Trophoblast cell (in vitro differentiated cells and primary cell): ENCODE data around the gene TMEM239. TPM values are rescaled to one million over a fixed set of nuclear protein-coding genes. Genes with fewer than 3 reads are reported as not detected.
"Not testable (repeated sequence)": the region's sequence is repeated elsewhere in the genome, so short reads cannot be mapped to it uniquely, and the experiment has no call there.

Experiments
- DNase-seq, 2 donors: peaks; one replicate each; pipeline ENCODE4 v3.0.0-alpha.2; 2016
- H2AFZ ChIP-seq: 2 replicates; pipeline ENCODE4 v1.6.1; 2013; ENCODE audit warnings: low read length, moderate library complexity, mild to moderate bottlenecking; ENCODE audit not compliant: insufficient read depth, poor library complexity
- H2AK5ac ChIP-seq: 2 replicates; pipeline ENCODE4 v1.6.1; 2013; ENCODE audit warnings: mild to moderate bottlenecking, low read length
- H2BK120ac ChIP-seq: 2 replicates; pipeline ENCODE4 v1.6.1; 2013; ENCODE audit warnings: low read length, mild to moderate bottlenecking, moderate library complexity; ENCODE audit not compliant: insufficient read depth, poor library complexity
- H2BK12ac ChIP-seq: 2 replicates; pipeline ENCODE4 v1.6.1; 2013; ENCODE audit warnings: mild to moderate bottlenecking, low read length, moderate library complexity
- H2BK5ac ChIP-seq: 2 replicates; pipeline ENCODE4 v1.6.1; 2013; ENCODE audit warnings: low read length, low read depth, moderate library complexity, mild to moderate bottlenecking; ENCODE audit not compliant: poor library complexity
- H3K14ac ChIP-seq: 2 replicates; pipeline ENCODE4 v1.6.1; 2013; ENCODE audit warnings: mild to moderate bottlenecking, low read length
- H3K18ac ChIP-seq: 2 replicates; pipeline ENCODE4 v1.6.1; 2013; ENCODE audit warnings: mild to moderate bottlenecking, low read length
- H3K23ac ChIP-seq: 2 replicates; pipeline ENCODE4 v1.6.1; 2013; ENCODE audit warnings: low read length
- H3K27ac ChIP-seq: 2 replicates; pipeline ENCODE4 v1.5.1; 2013; ENCODE audit warnings: low read depth, mild to moderate bottlenecking, inconsistent platforms, low read length, moderate library complexity
- H3K27me3 ChIP-seq: 2 replicates; pipeline ENCODE4 v1.6.1; 2013; ENCODE audit warnings: inconsistent platforms, mild to moderate bottlenecking, low read length, moderate library complexity; ENCODE audit not compliant: insufficient read depth
- H3K36me3 ChIP-seq, 2 experiments: 1 replicate in 1 of 2; 2 replicates in 1 of 2; pipeline ENCODE4 v1.6.1; 2013; ENCODE audit warnings: low read length in 2 of 2, mild to moderate bottlenecking in 2 of 2, moderate library complexity in 1 of 2; ENCODE audit not compliant: insufficient read depth in 2 of 2, control insufficient read depth in 1 of 2
- H3K4ac ChIP-seq: 2 replicates; pipeline ENCODE4 v1.6.1; 2013; ENCODE audit warnings: low read depth, mild to moderate bottlenecking, low read length, moderate library complexity
- H3K4me1 ChIP-seq, 2 experiments: 1 replicate in 1 of 2; 2 replicates in 1 of 2; pipeline ENCODE4 v1.6.1; 2013; ENCODE audit warnings: low read length in 2 of 2, mild to moderate bottlenecking in 2 of 2, moderate library complexity in 1 of 2; ENCODE audit not compliant: insufficient read depth in 2 of 2, control insufficient read depth in 1 of 2
- H3K4me2 ChIP-seq: 2 replicates; pipeline ENCODE4 v1.6.1; 2013; ENCODE audit warnings: inconsistent platforms, mild to moderate bottlenecking, low read length, moderate library complexity
- H3K4me3 ChIP-seq: 2 replicates; pipeline ENCODE4 v1.5.1; 2013; ENCODE audit warnings: mild to moderate bottlenecking, low read depth, low read length, inconsistent platforms
- H3K79me1 ChIP-seq: one replicate; pipeline ENCODE4 v1.6.1; 2013; ENCODE audit warnings: low read length
- H3K79me2 ChIP-seq: 2 replicates; pipeline ENCODE4 v1.6.1; 2013; ENCODE audit warnings: low read length, mild to moderate bottlenecking; ENCODE audit not compliant: control insufficient read depth, insufficient read depth, poor library complexity
- H3K9ac ChIP-seq: 2 replicates; pipeline ENCODE4 v1.6.1; 2013; ENCODE audit warnings: mild to moderate bottlenecking, low read length
- H3K9me3 ChIP-seq: 2 replicates; pipeline ENCODE4 v1.6.1; 2013; ENCODE audit warnings: low read depth, mild to moderate bottlenecking, control low read depth, inconsistent platforms, low read length; ENCODE audit not compliant: insufficient read depth
- H4K12ac ChIP-seq: 2 replicates; pipeline ENCODE4 v1.6.1; 2013; ENCODE audit warnings: low read depth, mild to moderate bottlenecking, low read length, moderate library complexity
- H4K8ac ChIP-seq: 2 replicates; pipeline ENCODE4 v1.6.1; 2013; ENCODE audit warnings: low read depth, mild to moderate bottlenecking, low read length, moderate library complexity
- H4K91ac ChIP-seq: one replicate; pipeline ENCODE4 v1.6.1; 2013; ENCODE audit warnings: low read depth, mild to moderate bottlenecking, low read length, moderate library complexity
- WGBS: extraction: QIAGEN DNeasy Blood & Tissue Kit; methylation state at CpG from one replicate; pipeline ENCODE4 v1.1.7; 2013; ENCODE audit warnings: missing lambda C conversion rate; ENCODE audit not compliant: insufficient read length, insufficient coverage; ENCODE audit errors: extremely low coverage; 5-methylcytosine and 5-hydroxymethylcytosine counted together
- polyA plus RNA-seq: library from polyadenylated mRNA; stranded (reverse); fragments of 200-250 nt; gene quantifications from 2 replicates; pipeline ENCODE4 v1.2.3, GENCODE V29; 2013

The TMEM239 gene
- 0.01 TPM in 1 of 2 replicates, not detected in the other for polyA plus RNA-seq

GRCh38 chr20:2816030-2816582, at the start of gene TMEM239:
TSS of gene TMEM239 (plus strand) at chr20:2816364. CDS start at chr20:2816555, 191 bp downstream.
- H2BK12ac ChIP-seq = peak within 1 kb of the TSS; percentile 16
- no peak for DNase-seq
- no peak within 1 kb of the TSS for H3K9ac ChIP-seq
- H3K4me2 ChIP-seq = no peak within 1 kb of the TSS
- WGBS = no CpG with 5 or more reads among the region's 10 CpGs
- H3K79me2 ChIP-seq = peaks cover 3% of the 10 kb centered on the region
- H3K4ac ChIP-seq = no peak within 1 kb of the TSS
- no peak within 1 kb of the TSS for H2AK5ac ChIP-seq
- H4K12ac ChIP-seq = no peak within 1 kb of the TSS
- H3K27ac ChIP-seq = no peak within 1 kb of the TSS
- no peak within 1 kb of the TSS for H3K18ac ChIP-seq
- no peaks in the 10 kb centered on the region for H3K36me3 ChIP-seq
- no peak within 1 kb of the TSS for H3K14ac ChIP-seq
- no peak within 1 kb of the TSS for H4K8ac ChIP-seq
- H3K4me3 ChIP-seq = no peak within 1 kb of the TSS
- H3K23ac ChIP-seq = no peak within 1 kb of the TSS
- H3K27me3 ChIP-seq = no peaks in the 10 kb centered on the region
- no peak within 1 kb of the TSS for H2BK5ac ChIP-seq
- peak within 1 kb of the TSS; percentile 63 for H4K91ac ChIP-seq
- no peaks in the 10 kb centered on the region for H3K9me3 ChIP-seq
- H2AFZ ChIP-seq = no peak within 1 kb of the TSS
- H2BK120ac ChIP-seq = peak within 1 kb of the TSS; percentile 56
- peaks cover 11 to 23% of the 10 kb centered on the region in 2 experiments for H3K4me1 ChIP-seq
- peaks cover 9% of the 10 kb centered on the region for H3K79me1 ChIP-seq

- H4K8ac ChIP-seq = no peak overlapping the region
- no peak overlapping the region for H3K14ac ChIP-seq
- H4K12ac ChIP-seq = no peak overlapping the region
- no peak overlapping the region for H3K4me3 ChIP-seq
- no peak overlapping the region for H3K23ac ChIP-seq
- H3K18ac ChIP-seq = no peak overlapping the region
- H3K27me3 ChIP-seq = no peaks in the 10 kb centered on the region
- no peaks in the 10 kb centered on the region for H3K79me1 ChIP-seq
- DNase-seq = no peak
- H3K4me2 ChIP-seq = no peak overlapping the region
- no peak overlapping the region for H2BK12ac ChIP-seq
- no peaks in the 10 kb centered on the region for H3K79me2 ChIP-seq
- no peak overlapping the region for H3K9ac ChIP-seq
- no peak overlapping the region for H2AK5ac ChIP-seq
- no peak overlapping the region for H2AFZ ChIP-seq
- H3K4ac ChIP-seq = no peak overlapping the region
- H3K4me1 ChIP-seq = no peaks in the 10 kb centered on the region
- H4K91ac ChIP-seq = no peak overlapping the region
- H3K36me3 ChIP-seq = no peaks in the 10 kb centered on the region
- no peaks in the 10 kb centered on the region for H3K9me3 ChIP-seq
- H2BK120ac ChIP-seq = no peak overlapping the region
- WGBS = no CpG with 5 or more reads among the region's 15 CpGs
- no peak overlapping the region for H3K27ac ChIP-seq
- no peak overlapping the region for H2BK5ac ChIP-seq
Observed at GRCh38 chr20:2767768-2768631, 48.2 kb upstream of the TMEM239 start.

GRCh38 chr20:2768632-2769015, 47.5 kb upstream of the TMEM239 start:
- DNase-seq = no peak
- H3K79me1 ChIP-seq = no peaks in the 10 kb centered on the region
- H3K4me1 ChIP-seq = no peaks in the 10 kb centered on the region
- H4K91ac ChIP-seq = no peak overlapping the region
- no peaks in the 10 kb centered on the region for H3K36me3 ChIP-seq
- no peak overlapping the region for H3K23ac ChIP-seq
- H3K9ac ChIP-seq = no peak overlapping the region
- no peak overlapping the region for H3K27ac ChIP-seq
- no peak overlapping the region for H4K12ac ChIP-seq
- WGBS = no CpG with 5 or more reads among the region's 5 CpGs
- no peak overlapping the region for H2AFZ ChIP-seq
- no peak overlapping the region for H3K4me2 ChIP-seq
- no peaks in the 10 kb centered on the region for H3K27me3 ChIP-seq
- H3K4me3 ChIP-seq = no peak overlapping the region
- H3K14ac ChIP-seq = no peak overlapping the region
- no peak overlapping the region for H3K4ac ChIP-seq
- no peaks in the 10 kb centered on the region for H3K9me3 ChIP-seq
- no peak overlapping the region for H2BK12ac ChIP-seq
- no peak overlapping the region for H2BK5ac ChIP-seq
- no peak overlapping the region for H2BK120ac ChIP-seq
- H4K8ac ChIP-seq = no peak overlapping the region
- no peak overlapping the region for H2AK5ac ChIP-seq
- H3K79me2 ChIP-seq = no peaks in the 10 kb centered on the region
- no peak overlapping the region for H3K18ac ChIP-seq

GRCh38 chr20:2770091-2770490, 46.1 kb upstream of the TMEM239 start:
- H3K9ac ChIP-seq, H4K12ac ChIP-seq, H2BK12ac ChIP-seq, DNase-seq, H4K8ac ChIP-seq, H3K9me3 ChIP-seq, H3K18ac ChIP-seq, H2AFZ ChIP-seq, H3K4me3 ChIP-seq, H2AK5ac ChIP-seq, H2BK5ac ChIP-seq, H3K27ac ChIP-seq, H3K4me1 ChIP-seq, H4K91ac ChIP-seq, H3K23ac ChIP-seq, H3K79me1 ChIP-seq, H3K36me3 ChIP-seq, H3K79me2 ChIP-seq, H3K27me3 ChIP-seq, H3K4ac ChIP-seq, H3K4me2 ChIP-seq: not testable (repeated sequence)
- H2BK120ac ChIP-seq = peak overlapping the region; percentile 63
- H3K14ac ChIP-seq = peak overlapping the region; percentile 35
- no CpG with 5 or more reads among the region's 12 CpGs for whole genome bisulfite sequencing
